ENCODE measurements around the gene CRYBG1. TPM values are rescaled to one million over a fixed set of nuclear protein-coding genes. Genes with fewer than 3 reads are reported as not detected.
"Not testable (repeated sequence)": the region's sequence is repeated elsewhere in the genome, so short reads cannot be mapped to it uniquely, and the experiment has no call there.

Gene CRYBG1
- total RNA-seq, 1 experiment from 2014 or later: 31.3 TPM

DNA sequence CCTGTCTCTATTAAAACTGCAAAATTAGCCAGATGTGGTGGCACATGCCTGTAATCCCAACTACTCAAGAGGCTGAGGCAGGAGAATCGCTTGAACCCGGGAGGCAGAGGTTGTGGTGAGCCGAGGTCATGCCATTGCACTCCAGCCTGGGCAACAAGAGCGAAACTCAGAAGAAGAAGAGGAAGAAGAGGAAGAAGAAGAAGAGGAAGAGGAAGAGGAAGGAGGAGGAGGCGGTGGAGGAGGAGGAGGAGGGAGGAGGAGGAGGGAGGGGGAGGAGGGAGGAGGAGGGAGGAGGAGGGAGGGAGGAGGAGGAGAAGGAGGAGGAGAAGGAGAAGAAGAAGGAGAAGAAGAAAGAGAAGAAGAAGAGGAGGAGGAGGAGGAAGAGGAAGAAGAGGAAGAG lies 228.4 kb downstream of the CRYBG1 start:
- DNase-seq (ENCODE audit: low spot score): not testable (repeated sequence)

DNA sequence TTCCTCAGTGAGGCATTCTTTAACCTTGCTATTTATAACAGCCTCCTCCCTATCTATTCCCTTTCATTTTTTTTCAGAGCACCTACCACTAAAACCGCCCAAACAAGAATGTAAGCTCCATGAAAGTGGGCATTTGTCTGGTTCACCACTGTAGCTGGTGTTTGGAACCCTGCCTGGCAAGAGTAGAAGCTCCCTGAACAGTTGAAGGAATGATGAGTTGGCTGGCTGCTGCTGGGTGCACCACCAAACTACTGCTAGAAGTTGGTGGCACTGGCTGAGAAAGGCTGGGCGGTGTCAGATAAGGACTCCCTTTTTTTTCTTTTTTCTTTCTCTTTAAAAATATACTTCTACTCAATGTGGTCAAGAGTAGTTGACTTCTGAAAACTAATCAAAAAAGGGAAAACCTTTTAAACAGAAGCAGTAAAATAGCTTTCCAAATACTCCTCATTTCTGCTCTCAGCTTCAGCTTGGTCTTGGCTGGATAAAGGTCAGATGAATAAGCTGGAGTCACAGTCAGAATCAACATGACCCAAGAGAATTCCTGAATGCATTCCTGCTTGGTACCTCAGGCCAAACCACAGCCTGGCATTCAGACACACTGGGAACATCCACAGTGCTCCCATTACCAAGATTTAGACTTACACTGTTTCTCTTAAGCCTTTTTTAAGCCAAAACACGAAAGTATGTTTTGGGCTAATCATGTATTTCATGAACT lies 230.8 kb downstream of the CRYBG1 start:
- DNase-seq (ENCODE audit: low spot score): peak; percentile 18

DNA sequence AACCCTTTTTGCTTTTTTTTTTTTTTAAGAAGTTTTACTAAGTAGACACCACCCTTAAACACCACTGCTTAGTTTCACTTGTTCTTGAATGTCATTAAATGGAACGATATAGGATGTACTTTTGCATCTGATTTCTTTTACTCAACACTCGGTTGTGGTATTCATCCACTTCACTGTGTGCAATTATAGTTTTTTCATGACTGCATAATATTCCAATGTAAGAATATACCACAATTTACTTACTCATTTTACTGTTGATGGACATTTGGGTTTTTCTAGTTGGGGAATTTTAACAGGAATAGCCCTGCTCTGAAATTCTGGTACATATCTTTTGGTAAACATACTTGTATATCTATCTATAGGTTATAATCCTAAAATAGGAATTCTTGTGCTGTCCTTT lies 238.9 kb downstream of the CRYBG1 start:
- DNase-seq (ENCODE audit: low spot score): no peak

DNA sequence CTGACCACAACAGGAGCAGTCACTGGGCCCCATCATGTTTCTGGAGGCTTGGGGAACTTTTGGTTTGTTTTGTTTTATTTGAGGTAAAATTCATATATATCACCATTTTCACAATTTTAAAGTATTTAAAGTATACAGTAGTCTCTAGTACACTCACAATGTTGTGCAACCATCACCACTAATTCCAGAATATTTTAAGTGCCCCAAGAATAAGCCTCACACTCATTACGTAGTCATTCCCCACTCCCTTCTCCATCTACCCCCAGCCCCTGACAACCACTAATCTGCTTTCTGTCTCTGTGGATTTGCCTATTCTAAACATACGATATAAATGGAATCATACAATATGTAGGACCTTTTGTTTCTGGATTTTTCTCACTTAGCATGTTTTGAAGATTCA lies 239.8 kb downstream of the CRYBG1 start:
- no peak for DNase-seq (ENCODE audit: low spot score)

DNA sequence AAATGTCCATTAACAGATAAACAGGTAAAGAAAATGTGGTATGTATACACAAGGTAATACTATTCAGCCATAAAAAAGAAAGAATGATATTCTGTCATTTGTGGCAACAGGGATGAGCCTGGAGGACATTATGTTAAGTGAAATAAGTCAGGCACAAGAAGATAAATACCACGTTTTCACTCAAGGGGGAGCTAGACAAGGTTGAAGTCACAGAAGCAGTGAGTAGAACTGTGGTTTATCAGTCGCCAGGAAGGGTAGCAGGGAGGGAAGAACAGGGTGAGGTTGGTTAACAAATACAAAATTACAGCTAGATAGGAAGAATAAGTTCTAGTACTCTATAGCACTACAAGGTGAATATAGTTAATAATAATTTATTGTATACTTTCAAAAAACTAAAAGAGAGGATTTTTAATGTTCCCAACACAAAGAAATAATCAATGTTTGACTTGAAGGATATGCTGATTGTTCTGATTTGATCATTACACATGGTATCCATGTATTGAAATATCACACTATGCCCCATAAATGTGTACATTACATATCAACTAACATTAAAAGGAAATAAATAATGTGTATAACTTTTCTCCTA lies 247.7 kb downstream of the CRYBG1 start:
- DNase-seq (ENCODE audit: low spot score): peak; percentile 84

DNA sequence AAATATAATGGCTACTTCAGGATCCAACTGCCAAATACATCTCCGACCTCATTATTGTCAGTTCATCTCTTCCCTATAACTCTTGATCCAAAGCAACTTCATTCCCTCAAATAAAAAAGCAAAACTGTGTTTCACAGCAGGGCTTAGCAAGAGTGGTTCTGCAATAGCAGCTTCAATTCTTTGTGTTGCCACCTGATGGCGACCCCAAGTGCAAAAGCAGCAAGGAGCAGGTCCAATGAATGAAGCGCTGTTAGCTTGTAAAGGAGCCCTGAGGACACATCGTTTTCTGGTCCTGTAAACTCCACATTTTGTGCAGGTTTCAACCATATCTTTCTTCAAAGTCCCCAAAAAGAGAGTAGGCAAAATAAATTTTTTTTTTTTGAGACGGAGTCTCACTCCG lies 249.2 kb downstream of the CRYBG1 start:
- peak; percentile 51 for DNase-seq (ENCODE audit: low spot score)

DNA sequence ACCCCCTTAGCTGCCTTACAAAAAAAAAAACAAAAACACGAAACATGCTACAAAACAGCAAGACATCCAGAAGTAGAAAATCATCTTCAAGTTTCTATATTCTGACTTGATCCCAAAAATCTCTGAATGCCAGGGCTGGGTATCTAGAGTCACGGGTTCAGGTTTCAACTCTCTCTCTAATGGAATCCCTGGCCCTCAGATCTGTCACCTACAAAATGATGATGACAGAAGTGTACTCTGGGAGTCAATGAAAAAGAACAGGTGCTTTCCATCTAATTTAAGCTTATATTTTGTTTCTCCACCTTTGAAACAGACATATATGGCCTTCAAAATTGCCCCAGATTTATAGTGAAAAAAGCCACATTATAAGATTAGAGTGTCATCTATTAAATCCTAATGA lies 250.5 kb downstream of the CRYBG1 start:
- DNase-seq (ENCODE audit: low spot score): no peak

DNA sequence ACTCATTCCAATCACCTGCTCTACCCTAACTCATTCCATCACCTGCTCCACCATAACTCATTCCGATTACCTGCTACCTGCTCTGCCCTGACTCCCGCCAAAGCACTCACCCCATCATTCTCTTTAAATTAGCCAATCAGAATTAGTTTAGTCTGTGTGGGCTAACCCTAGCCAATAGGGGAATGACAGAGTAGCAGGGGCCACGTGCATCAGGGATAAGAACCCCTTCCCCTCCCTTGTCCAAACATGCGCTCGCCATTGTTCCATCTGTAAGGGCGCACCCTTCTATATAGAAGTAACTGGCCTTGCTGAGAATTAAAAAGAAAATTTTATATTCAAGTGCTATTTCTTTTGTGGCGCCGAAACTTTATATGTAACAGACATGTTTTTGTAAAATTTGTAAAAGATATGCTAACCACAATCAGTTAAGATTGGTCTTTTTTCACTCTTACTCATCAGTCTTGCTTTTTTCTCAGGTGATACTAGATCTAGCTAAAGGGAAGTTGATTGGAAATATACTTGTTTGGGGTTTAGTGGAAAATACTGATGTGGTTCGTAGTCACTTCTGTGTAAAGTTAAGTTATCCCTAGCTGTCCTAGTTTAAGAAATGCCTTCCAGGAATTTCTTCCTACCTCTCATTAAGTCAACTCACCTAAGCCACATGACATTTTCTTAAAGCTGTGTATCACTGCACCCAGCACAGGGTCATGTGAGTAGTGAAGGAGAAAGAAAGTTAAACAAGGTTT lies 252.3 kb downstream of the CRYBG1 start:
- no peak for DNase-seq (ENCODE audit: low spot score)

DNA sequence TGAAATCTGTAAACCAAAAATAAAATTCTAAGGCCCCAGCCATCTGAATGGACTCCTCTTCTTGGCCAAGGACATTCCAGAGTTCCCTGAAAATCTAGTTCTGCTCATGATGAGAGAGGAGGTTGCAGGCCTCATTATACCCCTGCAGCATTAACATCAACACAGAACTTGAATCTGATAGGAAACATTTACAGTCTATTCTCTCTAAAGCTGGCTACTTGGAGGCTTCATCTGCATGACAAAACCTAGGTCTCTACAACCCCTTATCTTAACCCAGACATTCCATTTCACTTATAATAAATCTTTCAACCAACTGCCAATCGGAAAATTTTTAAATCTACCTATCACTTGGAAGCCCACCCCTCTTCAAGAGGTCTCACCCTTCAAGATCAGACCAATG lies 253.1 kb downstream of the CRYBG1 start:
- DNase-seq (ENCODE audit: low spot score): no peak

DNA sequence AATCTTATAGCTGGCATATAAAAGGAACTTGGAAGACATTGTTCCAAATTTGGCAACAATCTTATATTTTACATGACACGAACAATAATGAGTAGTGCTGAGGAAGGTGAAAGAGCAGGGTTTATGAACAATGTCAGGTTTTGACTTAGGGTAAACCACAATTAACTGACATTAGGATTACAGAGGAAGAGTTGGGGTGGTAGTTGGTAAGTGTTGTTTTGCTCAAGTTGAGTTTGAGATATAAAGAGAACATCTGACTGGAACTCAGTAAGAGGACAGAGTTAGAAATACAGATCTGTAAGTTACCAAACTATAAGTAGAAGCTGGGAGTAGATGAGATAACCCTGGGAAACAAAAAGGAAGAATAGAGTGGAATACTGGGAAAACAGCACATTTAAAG lies 253.6 kb downstream of the CRYBG1 start:
- DNase-seq (ENCODE audit: low spot score): no peak

DNA sequence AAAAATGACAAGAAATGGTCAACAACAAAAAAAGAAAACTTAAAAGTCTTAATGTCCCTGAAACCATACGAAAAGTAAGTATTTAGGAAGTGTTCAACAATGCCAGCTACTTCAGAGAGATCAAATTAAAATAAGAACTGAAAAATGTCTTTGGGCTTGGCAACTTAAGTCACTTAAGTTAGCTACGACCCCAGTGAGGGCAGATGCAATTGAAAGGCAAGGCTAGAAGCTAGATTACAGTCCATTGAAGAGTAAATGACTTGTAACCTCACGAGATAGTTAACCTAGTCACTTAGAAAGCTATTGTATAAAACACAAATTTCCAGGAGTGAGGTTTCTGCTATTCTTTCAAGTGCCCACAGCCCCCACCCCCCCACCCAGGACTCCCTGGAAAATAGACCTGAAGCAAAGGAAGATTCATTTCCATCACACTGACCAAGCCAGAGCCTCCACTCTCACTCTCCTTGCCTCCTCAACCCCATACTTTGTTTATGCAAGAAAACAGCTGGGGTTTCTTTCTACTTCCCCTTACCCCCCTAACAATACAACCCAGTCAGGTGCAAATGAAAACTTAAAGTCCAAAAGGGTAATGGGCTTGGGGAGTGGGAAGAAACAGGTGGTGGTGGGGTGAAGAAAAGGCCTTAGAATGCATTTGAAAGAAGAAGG lies 254.2 kb downstream of the CRYBG1 start:
- no peak for DNase-seq (ENCODE audit: low spot score)

DNA sequence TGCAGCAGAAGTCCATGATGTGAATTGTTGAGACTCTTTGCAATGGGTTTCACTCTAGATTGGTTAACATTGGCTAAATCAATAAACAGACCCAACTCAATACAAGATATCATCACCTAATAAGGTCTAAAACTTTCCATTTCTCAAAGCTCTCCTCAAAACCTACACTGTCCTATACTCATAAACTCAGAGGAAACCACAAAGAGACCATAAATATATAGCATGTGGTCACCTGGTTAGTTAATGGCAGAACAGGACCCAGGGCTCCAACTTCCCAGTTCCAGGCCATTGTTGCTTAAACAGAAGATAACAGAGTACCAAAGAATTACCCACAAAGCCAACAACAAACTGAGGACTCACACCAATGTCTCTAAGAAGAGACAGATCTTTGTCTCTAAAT lies 256.8 kb downstream of the CRYBG1 start:
- no peak for DNase-seq (ENCODE audit: low spot score)

DNA sequence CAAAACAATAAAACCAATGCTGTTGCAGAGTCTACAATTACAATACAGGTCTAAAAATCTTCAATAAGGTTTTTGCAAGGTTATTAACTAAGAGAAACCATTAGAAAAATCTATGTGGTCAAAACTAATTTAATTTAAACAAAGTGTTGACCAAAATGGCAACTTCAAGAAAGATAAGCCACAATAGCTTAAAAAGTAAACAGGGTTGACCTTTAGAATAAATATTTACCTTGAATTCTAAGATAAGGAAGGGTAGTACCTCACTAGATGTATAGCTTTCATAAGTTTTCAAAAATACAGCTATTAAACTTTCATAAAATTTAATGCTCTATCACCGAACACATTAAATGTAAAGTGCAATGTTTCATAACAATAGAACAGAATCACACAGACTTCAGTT lies 257.3 kb downstream of the CRYBG1 start:
- DNase-seq (ENCODE audit: low spot score): no peak

DNA sequence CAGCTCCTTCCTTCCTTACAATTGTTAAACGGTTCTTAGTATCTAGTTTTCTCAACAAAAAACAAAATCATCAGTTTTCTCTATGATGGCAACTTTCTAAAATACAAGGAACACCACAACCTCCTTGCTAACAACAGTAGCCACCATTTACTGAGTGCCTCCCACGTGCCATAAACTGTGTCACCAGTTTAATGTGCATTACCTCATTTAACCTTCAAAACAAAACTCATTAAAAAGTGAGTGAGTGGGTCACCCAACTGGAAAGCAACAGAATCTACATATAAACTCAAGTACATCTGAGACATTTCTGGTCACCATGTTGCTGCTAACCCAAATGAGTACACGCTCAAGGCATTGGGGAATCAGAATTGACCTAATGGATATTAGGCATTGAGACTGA lies 257.8 kb downstream of the CRYBG1 start:
- DNase-seq (ENCODE audit: low spot score): no peak

DNA sequence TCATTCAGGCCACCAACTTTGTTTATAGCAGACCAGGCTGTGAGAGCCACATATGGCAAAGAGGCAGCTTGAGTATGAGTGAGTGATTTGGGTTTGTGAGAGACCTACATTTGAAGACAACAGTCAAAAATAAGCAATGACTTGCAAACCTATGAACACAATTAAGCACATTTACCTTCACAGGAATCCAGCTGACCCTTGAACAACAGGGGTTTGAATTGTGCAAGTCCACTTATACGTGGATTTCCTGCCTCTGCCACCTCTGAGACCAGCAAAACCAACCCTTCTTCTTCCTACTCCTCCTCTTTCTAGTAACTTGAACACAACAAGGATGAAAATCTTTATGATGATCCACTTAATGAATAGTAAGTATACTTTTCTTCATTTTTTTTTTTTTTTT lies 258.7 kb downstream of the CRYBG1 start:
- DNase-seq (ENCODE audit: low spot score): no peak

DNA sequence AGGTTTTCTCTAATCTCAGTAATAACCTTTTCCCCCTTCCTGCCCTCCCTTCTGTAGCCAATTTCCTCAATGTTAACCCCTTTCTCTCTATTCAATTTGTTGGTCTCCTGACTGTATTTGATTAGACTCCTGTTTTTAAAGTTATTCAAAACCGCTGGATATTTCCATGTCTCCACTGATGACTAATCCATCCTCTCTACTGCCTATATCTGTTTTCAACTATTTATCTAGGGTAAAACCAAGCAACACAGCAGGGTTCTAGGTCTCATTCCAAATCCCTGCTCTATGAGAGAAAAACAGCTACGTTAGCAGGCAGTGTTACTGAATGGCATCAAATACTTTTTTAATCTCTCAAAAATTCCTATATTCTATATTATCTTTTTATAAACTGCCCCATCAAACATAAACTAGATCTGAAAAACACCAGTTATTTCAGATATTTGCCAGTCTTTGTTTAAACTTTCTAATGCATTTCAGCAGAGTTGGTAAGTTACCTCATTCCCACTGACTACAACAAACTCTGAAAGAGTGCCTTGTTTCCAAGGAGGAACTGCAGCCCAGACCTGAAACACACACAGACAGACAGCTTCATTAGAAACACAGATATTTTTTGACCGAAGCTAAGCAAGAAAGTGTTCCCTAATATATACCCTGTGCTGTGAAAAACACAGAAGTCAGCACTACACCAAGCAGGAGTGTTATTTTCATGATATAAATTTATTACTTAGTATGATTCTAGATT lies 260.6 kb downstream of the CRYBG1 start:
- no peak for DNase-seq (ENCODE audit: low spot score)

Small RNAs within 50 kb of the gene (small RNA-seq; reads per million reads assigned to genes)
- gene RF00019 (not detected), gene RNA5SP211 (2.2 reads per million, percentile 67 among the genes with 10 or more reads in this experiment), gene RNU6-527P (not detected)

Other genes starting within 250 kb of the CRYBG1 start
- 17.0 and 19.8 TPM in 2 replicates for gene ATG5, start 35.0 kb upstream of the CRYBG1 start, total RNA-seq (2014; rRNA removed; shearing (Covaris generic))

All from HT-29 (cell line).